Endothelial cell of umbilical vein (primary cell): ENCODE data around the gene FIGNL2. TPM values are rescaled to one million over a fixed set of nuclear protein-coding genes. Genes with fewer than 3 reads are reported as not detected.

ENCODE experiments used
- BruUV-seq: library from RNA; stranded (reverse); fragments of 400-500 nt; replicated peaks from 2 replicates; lab custom pipeline; 2021; lab: Mats Ljungman, UMichigan
- CTCF ChIA-PET: fragments of 300-600, 350-600 bp; sonication (Branson Sonifier 250); formaldehyde crosslinking; loops from one replicate; lab custom pipeline; 2021; ENCODE audit warnings: antibody characterized with exemption, inconsistent platforms; lab: Charles Lee
- POLR2A ChIA-PET: fragments of 300-600, 350-600 bp; sonication (Branson Sonifier 250); formaldehyde crosslinking; loops from one replicate; lab custom pipeline; 2021; ENCODE audit warnings: antibody characterized with exemption, inconsistent platforms; lab: Charles Lee
- DNase-seq: peaks from one replicate; pipeline ENCODE4 v3.0.0-alpha.2; 2011; ENCODE audit warnings: low read depth, low spot score
- FAIRE-seq: peaks from 2 replicates; lab custom pipeline; 2011; peaks lifted over from hg19 to GRCh38; lab: Jason Lieb, UNC
- H2AFZ ChIP-seq: 2 replicates; pipeline ENCODE4 v1.6.0; 2012; ENCODE audit warnings: low read depth, low read length, control low read depth, inconsistent platforms
- H3K27ac ChIP-seq: 2 replicates; pipeline ENCODE4 v1.5.1; 2011; ENCODE audit warnings: low read depth, mild to moderate bottlenecking, control low read depth, low read length, moderate library complexity; ENCODE audit not compliant: insufficient read depth
- H3K27me3 ChIP-seq, 2 experiments: 2 replicates each; pipeline versions ENCODE4 v1.6.0 to v1.6.1; 2011; ENCODE audit warnings: low read length in 2 of 2, mixed read lengths in 1 of 2; ENCODE audit not compliant: control insufficient read depth in 2 of 2, insufficient read depth in 2 of 2
- H3K36me3 ChIP-seq, 2 experiments: 2 replicates in 1 of 2; 3 replicates in 1 of 2; pipeline ENCODE4 v1.5.1; 2011; ENCODE audit warnings: low read length in 2 of 2, mild to moderate bottlenecking in 1 of 2, moderate library complexity in 1 of 2; ENCODE audit not compliant: control insufficient read depth in 2 of 2, insufficient read depth in 2 of 2; ENCODE audit errors: extremely low read depth in 1 of 2
- H3K4me1 ChIP-seq: 3 replicates; pipeline ENCODE4 v1.5.1; 2011; ENCODE audit warnings: mild to moderate bottlenecking, low read length; ENCODE audit not compliant: control insufficient read depth, insufficient read depth; ENCODE audit errors: extremely low read depth
- H3K4me2 ChIP-seq: 2 replicates; pipeline ENCODE4 v1.6.1; 2011; ENCODE audit warnings: low read length, control low read depth, mixed read lengths; ENCODE audit not compliant: insufficient read depth
- H3K4me3 ChIP-seq, 3 experiments: fragments of 200-600 bp in 1 of 3; sonication (generic), shearing (Covaris generic) in 1 of 3; replicated peaks in 1 of 3; 2 replicates each; pipeline ENCODE4 v1.5.1; 2011 to 2016; ENCODE audit warnings: control low read depth in 3 of 3, low read length in 3 of 3, mild to moderate bottlenecking in 2 of 3, inconsistent platforms in 1 of 3, low read depth in 1 of 3, moderate library complexity in 1 of 3; ENCODE audit not compliant: insufficient read depth in 1 of 3
- H3K79me2 ChIP-seq: 2 replicates; pipeline ENCODE4 v1.6.0; 2012; ENCODE audit warnings: low read length, inconsistent platforms; ENCODE audit not compliant: control insufficient read depth, insufficient read depth
- H3K9ac ChIP-seq: replicated peaks from 2 replicates; pipeline ENCODE3; 2011; ENCODE audit warnings: low read length, control low read depth; ENCODE audit not compliant: insufficient read depth; ENCODE audit errors: extremely low read depth
- H3K9me1 ChIP-seq: replicated peaks from 3 replicates; pipeline ENCODE4 v1.6.0; 2011; ENCODE audit warnings: mild to moderate bottlenecking, low read length; ENCODE audit not compliant: control insufficient read depth, insufficient read depth; ENCODE audit errors: extremely low read depth
- H3K9me3 ChIP-seq: replicated peaks from 2 replicates; pipeline ENCODE4 v1.5.1; 2012; ENCODE audit warnings: low read length, inconsistent platforms; ENCODE audit not compliant: control insufficient read depth, insufficient read depth
- H4K20me1 ChIP-seq: replicated peaks from 2 replicates; pipeline ENCODE3; 2011; ENCODE audit warnings: mild to moderate bottlenecking, low read length; ENCODE audit not compliant: control insufficient read depth, insufficient read depth; ENCODE audit errors: extremely low read depth
- CTCF ChIP-seq, 2 donors: IDR thresholded peaks; 1 replicate in 1 of 2; 2 replicates in 1 of 2; pipeline ENCODE4 v1.5.1; 2011; ENCODE audit warnings: low read length in 2 of 2, mild to moderate bottlenecking in 2 of 2, moderate library complexity in 2 of 2, control low read depth in 1 of 2, inconsistent platforms in 1 of 2, low read depth in 1 of 2; ENCODE audit not compliant: insufficient read depth in 1 of 2; ENCODE audit errors: extremely low read depth in 1 of 2
- EZH2 ChIP-seq: IDR thresholded peaks from 2 replicates; pipeline ENCODE4 v1.6.1; 2012; ENCODE audit warnings: borderline replicate concordance, low read depth, mild to moderate bottlenecking, moderate library complexity, low read length, inconsistent platforms; ENCODE audit not compliant: severe bottlenecking
- FOS ChIP-seq: IDR thresholded peaks from 2 replicates; pipeline ENCODE4 v1.6.1; 2011; ENCODE audit warnings: mild to moderate bottlenecking, low read length, moderate library complexity, borderline replicate concordance; ENCODE audit not compliant: insufficient read depth
- GATA2 ChIP-seq: IDR thresholded peaks from 2 replicates; pipeline ENCODE4 v1.7.0; 2011; ENCODE audit warnings: low read depth, mild to moderate bottlenecking, moderate library complexity, mixed read lengths, low read length; ENCODE audit not compliant: insufficient read length, insufficient read depth
- JUN ChIP-seq: IDR thresholded peaks from 2 replicates; pipeline ENCODE4 v1.6.1; 2011; ENCODE audit warnings: borderline replicate concordance, low read depth; ENCODE audit not compliant: insufficient read length, insufficient read depth
- MAX ChIP-seq: IDR thresholded peaks from 2 replicates; pipeline ENCODE4 v1.6.1; 2011; ENCODE audit not compliant: insufficient read depth, insufficient read length
- MYC ChIP-seq: IDR thresholded peaks from one replicate; pipeline ENCODE4 v1.6.1; 2011; ENCODE audit warnings: mild to moderate bottlenecking, low read depth, low read length
- POLR2A ChIP-seq: IDR thresholded peaks from 2 replicates; pipeline ENCODE4 v1.6.1; 2012; ENCODE audit warnings: low read depth, mild to moderate bottlenecking, control low read depth, low read length
- POLR2AphosphoS5 ChIP-seq: IDR thresholded peaks from 2 replicates; pipeline ENCODE4 v1.6.1; 2012; ENCODE audit warnings: low read depth, mild to moderate bottlenecking, control low read depth, low read length, moderate library complexity; ENCODE audit not compliant: insufficient read depth
- dilution Hi-C: fragments of 300-500 bp; cut with MboI; formaldehyde crosslinking; loops from one replicate; pipeline ENCODE4 v1.15.0; 2019; ENCODE audit warnings: low sequenced_read_pairs; ENCODE audit not compliant: extremely low pct_ligation_motif_present
- intact Hi-C: fragments of 100-400 bp; cut with micrococcal nuclease; formaldehyde crosslinking; loops from one replicate; pipeline ENCODE4 v1.10.0; 2022
- polyA plus RNA-seq, 4 experiments: library from polyadenylated mRNA; depleted of rRNA in 3 of 4; stranded (reverse) in 3 of 4; unstranded in 1 of 4; fragments of >200 nt; gene quantifications; 2 replicates each; pipeline versions ENCODE4 v1.2.1 to v1.2.3, GENCODE V29; 2011 to 2012; ENCODE audit warnings: missing spikeins in 1 of 4
- total RNA-seq: library from RNA; stranded (reverse); gene quantifications from 2 replicates; pipeline ENCODE4 v1.2.3, GENCODE V29; 2021

Gene FIGNL2
- total and polyA plus RNA-seq, 2 donors (not counting 3 experiments of a cell fraction or from before 2014, with no cell fraction given) = 1.4 to 2.4 TPM

- Histone ChIP-seq H3K27me3 (no peaks in the 10 kb centered on the region), H4K20me1 (no peaks in the 10 kb centered on the region), H3K9ac (no peak overlapping the region), H3K4me2 (no peak overlapping the region), H3K4me3 (no peak overlapping the region), H3K9me1 (no peaks in the 10 kb centered on the region), H3K9me3 (no peaks in the 10 kb centered on the region), H2AFZ (no peak overlapping the region), H3K4me1 (peaks cover 5% of the 10 kb centered on the region), H3K79me2 (no peaks in the 10 kb centered on the region), H3K36me3 (no peaks in the 10 kb centered on the region), H3K27ac (no peak overlapping the region)
- no peak for TF ChIP-seq MAX
- TF ChIP-seq EZH2 = no peak
- DNase-seq (no peak), FAIRE-seq (no peak)
- dilution Hi-C loops = no loop called here
- ChIA-PET CTCF (interaction anchor here (1.2 to 1.5 kb wide), 3 partner anchors 57 to 392 kb away, joined by 3 to 10 read pairs (median 9); no protein-coding TSS in a partner anchor), POLR2A (no interaction called here)
- BruUV-seq = no TSS peak
- intact Hi-C loops = no loop called here
Measured at GRCh38 chr12:51818566-51819300, 29.8 kb downstream of the FIGNL2 start.

- no peak for TF ChIP-seq JUN
- TF ChIP-seq POLR2AphosphoS5 = no peak
- TF ChIP-seq MYC = no peak
- no peak for TF ChIP-seq EZH2
- no peak for TF ChIP-seq GATA2
- TF ChIP-seq FOS = no peak
- TF ChIP-seq POLR2A = no peak
- no peak for TF ChIP-seq MAX
- no peak for TF ChIP-seq CTCF (IDR thresholded peaks at IDR 0.05; ENCODE audit: extremely low read depth in 1 of 2, insufficient read depth in 1 of 2, low read depth in 1 of 2, low read length in 2 of 2)
- Histone ChIP-seq H3K79me2 (no peaks in the 10 kb centered on the region), H3K36me3 (no peaks in the 10 kb centered on the region), H3K27me3 (no peaks in the 10 kb centered on the region), H3K9me3 (no peaks in the 10 kb centered on the region), H3K9ac (no peak overlapping the region), H3K9me1 (no peaks in the 10 kb centered on the region), H3K4me3 (no peak overlapping the region), H2AFZ (no peak overlapping the region), H4K20me1 (no peaks in the 10 kb centered on the region), H3K4me1 (peaks cover 5% of the 10 kb centered on the region), H3K4me2 (no peak overlapping the region), H3K27ac (no peak overlapping the region)
- intact Hi-C loops (no loop called here), dilution Hi-C loops (no loop called here)
- DNase-seq (no peak), FAIRE-seq (no peak)
- POLR2A ChIA-PET = no interaction called here
- CTCF ChIA-PET = interaction anchor here (1.4 to 6.9 kb wide), 2 partner anchors 56 to 286 kb away, joined by 5 to 52 read pairs; no protein-coding TSS in a partner anchor
- no TSS peak for BruUV-seq
Measured at GRCh38 chr12:51818086-51818485, 30.4 kb downstream of the FIGNL2 start.
